HFF-Myc (cell line): ENCODE results near the gene PPARGC1A.
A peak's percentile ranks its signal among the peaks of the same experiment; 100 is the strongest.

Experiments used
- DNase-seq: peaks from one replicate; pipeline ENCODE4 v3.0.0-alpha.2; 2011; ENCODE audit warnings: low read depth; ENCODE audit errors: extremely low read depth
- H3K4me3 ChIP-seq: replicated peaks from 2 replicates; pipeline ENCODE4 v1.5.1; 2011; ENCODE audit warnings: low read depth, mild to moderate bottlenecking, control low read depth, low read length
- TF ChIP-seq, protein P1 (sequence below): IDR thresholded peaks from 2 replicates; pipeline ENCODE4 v1.5.1; 2012; ENCODE audit warnings: mild to moderate bottlenecking, low read depth, low read length, control low read depth; ENCODE audit errors: missing control alignments

The PPARGC1A gene

DNA sequence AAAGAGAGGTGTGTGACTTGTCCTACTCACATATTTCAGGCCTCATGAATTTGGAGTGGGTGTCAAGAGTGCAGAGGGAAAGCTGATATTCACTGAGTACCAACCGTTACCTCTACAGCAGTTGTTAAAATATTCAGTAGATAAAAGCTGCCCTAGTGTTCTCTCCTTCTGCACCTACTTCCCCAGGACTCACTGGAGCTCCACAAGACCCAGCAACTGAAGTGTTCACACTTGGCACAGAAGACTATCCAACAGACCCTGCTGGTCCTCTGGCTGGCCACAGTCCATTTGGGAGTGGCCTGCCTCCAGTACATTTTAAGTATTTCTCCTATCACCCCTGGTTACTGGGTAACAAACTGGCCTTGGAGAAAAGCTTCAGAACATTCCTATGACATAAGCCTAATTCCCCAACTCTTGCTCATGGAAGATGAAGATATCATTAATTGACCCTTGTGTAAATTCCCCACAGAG is 70.8 kb downstream of the PPARGC1A start:
- DNase-seq: no peak
- H3K4me3 ChIP-seq: no peak overlapping the region
- TF ChIP-seq, protein P1, sequence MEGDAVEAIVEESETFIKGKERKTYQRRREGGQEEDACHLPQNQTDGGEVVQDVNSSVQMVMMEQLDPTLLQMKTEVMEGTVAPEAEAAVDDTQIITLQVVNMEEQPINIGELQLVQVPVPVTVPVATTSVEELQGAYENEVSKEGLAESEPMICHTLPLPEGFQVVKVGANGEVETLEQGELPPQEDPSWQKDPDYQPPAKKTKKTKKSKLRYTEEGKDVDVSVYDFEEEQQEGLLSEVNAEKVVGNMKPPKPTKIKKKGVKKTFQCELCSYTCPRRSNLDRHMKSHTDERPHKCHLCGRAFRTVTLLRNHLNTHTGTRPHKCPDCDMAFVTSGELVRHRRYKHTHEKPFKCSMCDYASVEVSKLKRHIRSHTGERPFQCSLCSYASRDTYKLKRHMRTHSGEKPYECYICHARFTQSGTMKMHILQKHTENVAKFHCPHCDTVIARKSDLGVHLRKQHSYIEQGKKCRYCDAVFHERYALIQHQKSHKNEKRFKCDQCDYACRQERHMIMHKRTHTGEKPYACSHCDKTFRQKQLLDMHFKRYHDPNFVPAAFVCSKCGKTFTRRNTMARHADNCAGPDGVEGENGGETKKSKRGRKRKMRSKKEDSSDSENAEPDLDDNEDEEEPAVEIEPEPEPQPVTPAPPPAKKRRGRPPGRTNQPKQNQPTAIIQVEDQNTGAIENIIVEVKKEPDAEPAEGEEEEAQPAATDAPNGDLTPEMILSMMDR: no peak

DNA sequence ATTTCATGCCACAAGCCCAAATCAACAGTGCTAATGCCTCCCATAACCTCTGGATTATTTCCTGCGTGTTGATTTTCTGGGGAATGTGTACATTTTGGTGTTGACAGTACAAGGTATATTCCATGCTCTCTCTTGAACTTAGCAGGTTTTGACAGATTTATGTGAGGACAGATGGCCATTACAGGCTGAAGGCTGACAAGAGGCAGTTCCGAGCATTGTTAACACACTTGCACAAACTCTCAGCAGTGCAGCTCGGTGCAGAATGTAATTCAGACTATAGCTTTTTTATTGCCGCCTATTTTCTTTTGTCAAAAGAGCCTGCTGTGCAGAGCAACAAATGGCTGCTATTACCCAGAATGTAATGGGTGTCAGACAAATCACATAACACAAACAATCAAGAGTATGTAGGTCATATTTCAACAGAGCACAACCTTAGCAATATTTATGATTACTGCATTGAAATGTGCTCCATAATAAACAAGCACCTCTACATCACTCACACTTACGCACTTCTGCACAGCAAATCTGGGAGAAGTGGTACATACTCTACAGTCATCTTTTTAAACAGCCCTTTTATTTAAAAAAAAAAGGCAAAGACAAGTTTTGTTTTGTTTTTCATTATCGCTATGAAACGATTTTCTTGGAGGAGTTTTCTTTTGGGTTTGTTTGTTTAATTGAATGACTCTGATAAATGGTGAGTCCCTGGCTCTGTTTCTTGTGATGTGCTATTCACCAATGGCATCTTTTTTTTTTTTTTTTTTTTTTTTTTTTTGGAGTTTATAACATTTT is 71.6 kb downstream of the PPARGC1A start:
- H3K4me3 ChIP-seq: no peak overlapping the region
- DNase-seq: no peak
- TF ChIP-seq, protein P1: no peak

DNA sequence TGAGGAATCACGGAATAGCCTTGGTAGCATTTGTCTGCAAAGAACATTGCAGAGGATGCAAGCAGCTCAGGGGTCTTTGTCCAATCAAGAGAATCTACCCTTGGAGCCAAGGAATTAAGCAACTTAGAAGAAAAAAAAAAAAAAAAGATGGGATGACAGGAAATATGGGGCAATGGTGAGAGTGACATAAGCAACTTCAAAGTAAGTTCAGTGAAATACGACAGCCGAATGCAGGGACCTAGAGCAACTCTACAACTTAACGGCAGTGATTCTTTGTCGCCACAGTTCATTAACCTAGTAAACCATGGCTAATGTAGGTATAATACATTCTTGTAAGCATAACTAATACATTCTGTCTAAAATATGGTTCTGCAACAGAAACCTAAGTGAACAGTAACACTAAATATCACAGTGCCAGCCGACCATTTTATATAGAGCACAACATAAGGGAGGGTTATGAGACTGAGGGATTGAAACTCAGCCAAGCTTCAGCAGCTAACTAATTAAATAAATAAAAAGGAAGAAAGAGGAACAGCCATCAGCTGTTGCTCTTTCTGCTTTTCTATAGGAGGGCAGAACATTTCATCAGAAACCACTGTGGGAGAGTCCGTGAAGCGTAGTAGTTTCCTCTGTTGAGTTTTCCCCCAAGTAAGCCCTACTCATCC is 74.7 kb downstream of the PPARGC1A start:
- TF ChIP-seq, protein P1: no peak
- H3K4me3 ChIP-seq: no peak overlapping the region
- no peak for DNase-seq

DNA sequence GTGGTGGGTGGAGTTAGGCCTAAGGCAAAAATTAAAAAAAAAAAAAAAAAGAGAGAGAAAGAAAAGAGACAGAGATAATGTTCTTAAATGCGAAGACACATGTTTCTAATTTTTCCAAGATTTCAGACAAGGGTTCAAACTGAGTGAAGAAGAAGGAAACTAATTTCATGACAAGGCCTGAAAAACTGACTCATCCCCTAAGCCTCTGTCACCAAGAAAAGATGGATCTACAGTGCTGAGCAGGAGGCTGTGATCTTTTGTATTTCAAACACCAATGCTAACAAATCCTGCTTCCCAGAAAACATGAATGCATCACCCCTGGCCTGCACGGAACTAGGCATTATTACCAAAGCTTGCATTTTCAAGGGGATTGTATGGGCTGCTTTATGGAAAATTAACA is 75.3 kb downstream of the PPARGC1A start:
- TF ChIP-seq, protein P1: no peak
- no peak overlapping the region for H3K4me3 ChIP-seq
- no peak for DNase-seq

DNA sequence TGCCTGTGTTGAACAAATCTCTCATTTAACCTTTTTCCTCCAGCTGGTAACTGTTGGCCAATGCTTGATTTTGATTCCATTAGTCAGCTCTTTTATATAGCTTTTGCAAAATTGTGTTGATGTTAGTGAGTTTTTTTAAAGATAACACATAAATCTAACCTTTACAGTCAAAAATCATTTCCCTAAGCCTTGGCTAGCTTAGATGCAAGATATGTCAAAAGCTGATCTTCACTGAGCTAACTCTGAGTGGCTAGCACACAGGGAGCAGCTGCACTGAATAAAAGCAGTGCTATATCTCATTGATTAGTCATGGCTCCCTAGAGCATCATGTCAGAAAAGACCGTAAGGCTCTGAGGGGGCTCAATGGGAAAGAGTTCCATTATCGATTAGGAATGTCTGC is 78.7 kb downstream of the PPARGC1A start:
- H3K4me3 ChIP-seq: no peak overlapping the region
- DNase-seq: no peak
- TF ChIP-seq, protein P1: no peak

DNA sequence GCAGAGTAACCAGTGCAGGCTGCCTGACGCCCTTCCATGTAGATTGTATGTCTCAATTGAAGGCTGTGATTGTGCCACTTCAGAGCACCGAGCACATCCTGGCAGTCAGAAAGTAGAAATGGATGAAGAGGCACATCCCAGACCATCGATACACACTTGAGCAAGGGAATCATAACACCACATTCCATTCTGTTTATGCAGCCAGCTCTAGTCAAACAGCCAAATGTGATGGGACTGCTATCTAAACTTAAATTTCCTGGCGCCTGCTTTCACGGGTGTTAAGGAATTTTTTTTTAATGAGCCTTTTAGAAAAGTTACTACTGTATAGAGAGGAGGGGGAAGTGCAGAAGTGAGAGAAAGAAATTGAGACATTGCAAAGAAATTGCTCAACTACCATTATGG is 84.4 kb downstream of the PPARGC1A start:
- no peak for DNase-seq
- no peak overlapping the region for H3K4me3 ChIP-seq
- TF ChIP-seq, protein P1: no peak

DNA sequence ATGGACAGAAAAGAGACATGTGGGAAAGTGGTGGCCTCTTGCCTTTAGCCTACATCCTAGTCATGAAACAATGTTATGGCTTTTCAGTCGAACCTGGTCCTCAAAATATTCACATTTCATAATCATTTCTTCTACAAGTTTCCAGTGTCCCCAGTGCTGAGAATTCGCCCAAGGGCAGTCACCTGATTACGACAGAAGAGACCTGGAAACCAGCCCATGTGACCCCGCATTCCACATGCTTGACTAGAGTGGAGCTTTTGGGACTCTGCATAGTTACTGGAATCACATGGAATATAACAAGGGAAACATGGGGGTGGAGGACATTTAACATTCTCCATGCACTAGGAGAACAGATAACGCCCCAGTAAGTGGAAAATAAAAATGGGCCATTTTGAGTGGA is 100.1 kb downstream of the PPARGC1A start:
- no peak overlapping the region for H3K4me3 ChIP-seq
- DNase-seq: peak; percentile 10
- TF ChIP-seq, protein P1: no peak
